MM.1S (cell line): ENCODE data around the gene CFAP90.

Experiments used
- DNase-seq: peaks from one replicate; pipeline ENCODE4 v3.0.0-alpha.2; 2015
- H2AFZ ChIP-seq: fragments of 300-600 bp; sonication (generic); 2 replicates; pipeline ENCODE4 v1.6.0; 2016; ENCODE audit warnings: antibody characterized with exemption, low read length
- H3F3A ChIP-seq: fragments of 300-600 bp; sonication (generic); 2 replicates; pipeline ENCODE4 v1.6.1; 2016; ENCODE audit warnings: mild to moderate bottlenecking, antibody characterized with exemption, low read length, moderate library complexity, mixed read lengths; ENCODE audit not compliant: insufficient read depth
- H3K27ac ChIP-seq: fragments of 300-600 bp; sonication (generic); 2 replicates; pipeline ENCODE4 v1.5.1; 2016; ENCODE audit warnings: mild to moderate bottlenecking, low read length
- H3K27me3 ChIP-seq: fragments of 300-600 bp; sonication (generic); replicated peaks from 2 replicates; pipeline ENCODE4 v1.6.0; 2016; ENCODE audit warnings: low read length; ENCODE audit not compliant: insufficient read depth
- H3K36me3 ChIP-seq: fragments of 300-600 bp; sonication (generic); replicated peaks from 2 replicates; pipeline ENCODE4 v1.6.1; 2016; ENCODE audit warnings: mild to moderate bottlenecking, low read length, mixed read lengths; ENCODE audit not compliant: insufficient read depth
- H3K4me1 ChIP-seq: fragments of 300-600 bp; sonication (generic); 2 replicates; pipeline ENCODE4 v1.6.1; 2016; ENCODE audit warnings: low read length, mixed read lengths
- H3K4me2 ChIP-seq: fragments of 300-600 bp; sonication (generic); 2 replicates; pipeline ENCODE4 v1.6.0; 2016; ENCODE audit warnings: low read depth, low read length
- H3K4me3 ChIP-seq: fragments of 300-600 bp; sonication (generic); 2 replicates; pipeline ENCODE4 v1.5.1; 2016; ENCODE audit warnings: low read length, mixed read lengths
- H3K79me2 ChIP-seq: fragments of 300-600 bp; sonication (generic); 2 replicates; pipeline ENCODE4 v1.6.1; 2016; ENCODE audit warnings: mixed run types, low read length, mixed read lengths
- H3K9ac ChIP-seq: fragments of 300-600 bp; sonication (generic); 2 replicates; pipeline ENCODE4 v1.6.1; 2016; ENCODE audit warnings: low read length, mixed read lengths
- H3K9me2 ChIP-seq: fragments of 300-600 bp; sonication (generic); replicated peaks from 2 replicates; pipeline ENCODE4 v1.6.1; 2016; ENCODE audit warnings: mild to moderate bottlenecking, low read length, mixed read lengths; ENCODE audit not compliant: insufficient read depth
- H3K9me3 ChIP-seq: fragments of 300-600 bp; sonication (generic); replicated peaks from 2 replicates; pipeline ENCODE4 v1.6.1; 2016; ENCODE audit warnings: mild to moderate bottlenecking, low read length, mixed read lengths; ENCODE audit not compliant: insufficient read depth
- H4K20me1 ChIP-seq: fragments of 300-600 bp; sonication (generic); 2 replicates; pipeline ENCODE4 v1.6.1; 2016; ENCODE audit warnings: mild to moderate bottlenecking, low read length, moderate library complexity, mixed read lengths; ENCODE audit not compliant: insufficient read depth
- CTCF ChIP-seq: fragments of 300-600 bp; sonication (generic); IDR thresholded peaks from 2 replicates; pipeline ENCODE4 v1.5.1; 2016; ENCODE audit warnings: antibody characterized with exemption, low read length, mixed read lengths
- EZH2 ChIP-seq: fragments of 300-600 bp; sonication (generic); optimal IDR thresholded peaks from 2 replicates; pipeline ENCODE3; 2017; ENCODE audit warnings: low read depth, mild to moderate bottlenecking, antibody characterized with exemption, low read length, mixed read lengths
- EZH2phosphoT487 ChIP-seq: fragments of 300-600 bp; sonication (generic); IDR thresholded peaks from 2 replicates; pipeline ENCODE4 v1.6.1; 2018; ENCODE audit warnings: antibody characterized with exemption, low read length

The CFAP90 gene

GRCh38 chr5:7814816-7815215 is 36.1 kb downstream of the CFAP90 start:
- Histone ChIP-seq H3K36me3 (no peaks in the 10 kb centered on the region), H3F3A (no peaks in the 10 kb centered on the region), H3K27ac (no peak overlapping the region), H4K20me1 (no peaks in the 10 kb centered on the region), H3K9me2 (no peaks in the 10 kb centered on the region), H2AFZ (no peak overlapping the region), H3K9ac (no peak overlapping the region), H3K27me3 (no peaks in the 10 kb centered on the region), H3K4me1 (peaks cover 4% of the 10 kb centered on the region; the same call in 1 of the 2 replicates), H3K9me3 (no peaks in the 10 kb centered on the region), H3K4me3 (no peak overlapping the region), H3K79me2 (no peaks in the 10 kb centered on the region), H3K4me2 (no peak overlapping the region)
- no peak for TF ChIP-seq EZH2phosphoT487
- no peak for TF ChIP-seq CTCF
- no peak for TF ChIP-seq EZH2
- DNase-seq, result no peak

GRCh38 chr5:7813576-7813975 is 37.4 kb downstream of the CFAP90 start:
- no peaks in the 10 kb centered on the region for H3K27me3 ChIP-seq
- H3F3A ChIP-seq, result no peaks in the 10 kb centered on the region
- TF ChIP-seq EZH2 (no peak), EZH2phosphoT487 (no peak), CTCF (no peak)
- H3K36me3 ChIP-seq, result no peaks in the 10 kb centered on the region
- no peak for DNase-seq
- no peak overlapping the region for H3K4me3 ChIP-seq
- peaks cover 4% of the 10 kb centered on the region; the same call in 1 of the 2 replicates for H3K4me1 ChIP-seq
- no peak overlapping the region for H3K27ac ChIP-seq
- H4K20me1 ChIP-seq, result no peaks in the 10 kb centered on the region
- no peak overlapping the region for H2AFZ ChIP-seq
- no peak overlapping the region for H3K4me2 ChIP-seq
- H3K9ac ChIP-seq, result no peak overlapping the region
- H3K9me2 ChIP-seq, result no peaks in the 10 kb centered on the region
- H3K9me3 ChIP-seq, result no peaks in the 10 kb centered on the region
- H3K79me2 ChIP-seq, result no peaks in the 10 kb centered on the region

- Histone ChIP-seq H3K4me2 (no peak overlapping the region), H4K20me1 (no peaks in the 10 kb centered on the region), H3K9me3 (no peaks in the 10 kb centered on the region), H3K4me1 (peaks cover 4% of the 10 kb centered on the region; the same call in 1 of the 2 replicates), H3K27me3 (no peaks in the 10 kb centered on the region), H3K4me3 (no peak overlapping the region), H3F3A (no peaks in the 10 kb centered on the region), H3K79me2 (no peaks in the 10 kb centered on the region), H3K9me2 (no peaks in the 10 kb centered on the region), H3K27ac (no peak overlapping the region), H3K9ac (no peak overlapping the region), H3K36me3 (no peaks in the 10 kb centered on the region), H2AFZ (no peak overlapping the region)
- TF ChIP-seq CTCF (no peak), EZH2 (no peak), EZH2phosphoT487 (no peak)
- no peak for DNase-seq
These were observed 37.9 kb downstream of the CFAP90 start for GRCh38 chr5:7813007-7813406.

- Histone ChIP-seq H3K9me2 (no peaks in the 10 kb centered on the region), H3K9ac (no peak overlapping the region), H2AFZ (peak overlapping the region; percentile 15), H3K79me2 (no peaks in the 10 kb centered on the region), H3F3A (no peaks in the 10 kb centered on the region), H4K20me1 (no peaks in the 10 kb centered on the region), H3K4me1 (peaks cover 4% of the 10 kb centered on the region; the same call in 1 of the 2 replicates), H3K4me3 (no peak overlapping the region), H3K4me2 (peak overlapping the region; percentile 38; the same call in 1 of the 2 replicates), H3K27me3 (no peaks in the 10 kb centered on the region), H3K36me3 (no peaks in the 10 kb centered on the region), H3K27ac (no peak overlapping the region), H3K9me3 (no peaks in the 10 kb centered on the region)
- TF ChIP-seq EZH2 (no peak), CTCF (no peak), EZH2phosphoT487 (no peak)
- DNase-seq, result no peak
These were observed 39.2 kb downstream of the CFAP90 start for GRCh38 chr5:7811715-7812114.
